WTC11 (cell line): ENCODE data around the gene SYNJ2. TPM values are rescaled to one million over a fixed set of nuclear protein-coding genes. Genes with fewer than 3 reads are reported as not detected.

ENCODE experiments used
- ATAC-seq: fragments of 200-7000 bp; cut with Tn5 transposase; 2 replicates; pipeline ENCODE4 v1.10.0; 2021; ENCODE audit warnings: mild to moderate bottlenecking, moderate library complexity
- CTCF ChIA-PET: fragments of 300-600 bp; sonication (Branson Sonifier 250); formaldehyde crosslinking; loops from one replicate; lab custom pipeline; 2021; ENCODE audit warnings: antibody characterized with exemption; lab: Charles Lee
- POLR2A ChIA-PET: fragments of 350-600 bp; sonication (Branson Sonifier 250); formaldehyde crosslinking; loops from one replicate; lab custom pipeline; 2021; ENCODE audit warnings: antibody characterized with exemption; lab: Charles Lee
- DNase-seq: peaks from one replicate; pipeline ENCODE4 v3.0.0; 2021; ENCODE audit warnings: low spot score
- H3K27ac Mint-ChIP-seq: 2 replicates; pipeline ENCODE4 v1.8.0; 2021; ENCODE audit warnings: mixed read lengths
- H3K27me3 Mint-ChIP-seq: 2 replicates; pipeline ENCODE4 v1.8.0; 2021; ENCODE audit warnings: low read depth, mild to moderate bottlenecking, moderate library complexity, mixed read lengths
- H3K36me3 Mint-ChIP-seq: 2 replicates; pipeline ENCODE4 v1.8.0; 2021; ENCODE audit warnings: mixed read lengths
- H3K4me1 Mint-ChIP-seq: 2 replicates; pipeline ENCODE4 v1.8.0; 2022; ENCODE audit warnings: mixed read lengths
- H3K4me3 Mint-ChIP-seq: 2 replicates; pipeline ENCODE4 v1.8.0; 2021; ENCODE audit warnings: mild to moderate bottlenecking, moderate library complexity, mixed read lengths
- H3K9me3 Mint-ChIP-seq: 2 replicates; pipeline ENCODE4 v1.8.0; 2021; ENCODE audit warnings: mixed read lengths
- CBFB ChIP-seq: sonication (generic); formaldehyde crosslinking; IDR thresholded peaks from 2 replicates; pipeline ENCODE4 v1.8.1; 2022; ENCODE audit warnings: mild to moderate bottlenecking, low read depth, missing genetic modification reagents
- ETV6 ChIP-seq: sonication (generic); formaldehyde crosslinking; IDR thresholded peaks from 2 replicates; pipeline ENCODE4 v1.8.1; 2022; ENCODE audit warnings: mild to moderate bottlenecking, missing genetic modification reagents
- GTF2I ChIP-seq: fragments of 250-450 bp; sonication (Bioruptor Pico); conservative IDR thresholded peaks from 2 replicates; pipeline ENCODE4 v1.4.0; 2021; ENCODE audit warnings: mild to moderate bottlenecking
- HMGA2 ChIP-seq: fragments of 250-450 bp; sonication (Bioruptor Pico); IDR thresholded peaks from 2 replicates; pipeline ENCODE4 v1.4.0; 2021; ENCODE audit warnings: mild to moderate bottlenecking, moderate library complexity
- IRF2 ChIP-seq: sonication (generic); formaldehyde crosslinking; IDR thresholded peaks from 2 replicates; pipeline ENCODE4 v1.8.0; 2022; ENCODE audit warnings: low read depth, missing genetic modification reagents, borderline replicate concordance
- JUN ChIP-seq: sonication (generic); formaldehyde crosslinking; IDR thresholded peaks from 2 replicates; pipeline ENCODE4 v1.8.0; 2023; ENCODE audit warnings: mild to moderate bottlenecking, missing genetic modification reagents
- NR2C2 ChIP-seq: sonication (generic); formaldehyde crosslinking; IDR thresholded peaks from 2 replicates; pipeline ENCODE4 v1.8.0; 2022; ENCODE audit warnings: mild to moderate bottlenecking, missing genetic modification reagents
- OVOL2 ChIP-seq: fragments of 250-450 bp; sonication (Bioruptor Pico); IDR thresholded peaks from 2 replicates; pipeline ENCODE4 v1.9.0; 2021; ENCODE audit warnings: mild to moderate bottlenecking, borderline replicate concordance
- SMAD3 ChIP-seq: sonication (generic); formaldehyde crosslinking; IDR thresholded peaks from 2 replicates; pipeline ENCODE4 v1.8.0; 2022; ENCODE audit warnings: missing genetic modification reagents, mild to moderate bottlenecking, borderline replicate concordance
- SOX15 ChIP-seq: fragments of 250-450 bp; sonication (Bioruptor Pico); IDR thresholded peaks from 2 replicates; pipeline ENCODE4 v1.9.0; 2021; ENCODE audit warnings: mild to moderate bottlenecking
- ZNF121 ChIP-seq: sonication (generic); formaldehyde crosslinking; IDR thresholded peaks from 2 replicates; pipeline ENCODE4 v1.8.0; 2023; ENCODE audit warnings: missing genetic modification reagents
- ZNF138 ChIP-seq: sonication (generic); formaldehyde crosslinking; conservative IDR thresholded peaks from 2 replicates; pipeline ENCODE4 v1.8.1; 2022; ENCODE audit warnings: mild to moderate bottlenecking, moderate library complexity, missing genetic modification reagents
- ZNF219 ChIP-seq: sonication (generic); formaldehyde crosslinking; IDR thresholded peaks from 2 replicates; pipeline ENCODE4 v1.8.0; 2023; ENCODE audit warnings: missing genetic modification reagents, mild to moderate bottlenecking, borderline replicate concordance
- ZNF263 ChIP-seq: sonication (generic); formaldehyde crosslinking; IDR thresholded peaks from 2 replicates; pipeline ENCODE4 v1.8.1; 2022; ENCODE audit warnings: low read depth, mild to moderate bottlenecking, moderate library complexity, missing genetic modification reagents
- ZNF396 ChIP-seq: fragments of 250-450 bp; sonication (Bioruptor Pico); IDR thresholded peaks from 2 replicates; pipeline ENCODE4 v1.8.0; 2021; ENCODE audit warnings: mild to moderate bottlenecking, moderate library complexity, borderline replicate concordance
- total RNA-seq: library from RNA; stranded (reverse); gene quantifications from 3 replicates; pipeline ENCODE4 v1.2.3, GENCODE V29; 2021
- TF ChIP-seq, protein P1 (sequence below): sonication (generic); formaldehyde crosslinking; conservative IDR thresholded peaks from 2 replicates; pipeline ENCODE4 v1.8.1; 2023; ENCODE audit warnings: mild to moderate bottlenecking, low read depth, missing genetic modification reagents, moderate library complexity
- TF ChIP-seq, protein P2 (sequence below): sonication (generic); formaldehyde crosslinking; IDR thresholded peaks from 2 replicates; pipeline ENCODE4 v1.8.1; 2022; ENCODE audit warnings: mild to moderate bottlenecking, missing genetic modification reagents, moderate library complexity, borderline replicate concordance
- TF ChIP-seq, protein P3 (sequence below): sonication (generic); formaldehyde crosslinking; IDR thresholded peaks from 2 replicates; pipeline ENCODE4 v1.8.1; 2023; ENCODE audit warnings: mild to moderate bottlenecking, missing genetic modification reagents, borderline replicate concordance
- TF ChIP-seq, protein P4 (sequence below): fragments of 200-600 bp; IDR thresholded peaks from 2 replicates; pipeline ENCODE4 v1.8.0; 2022; ENCODE audit warnings: antibody characterized with exemption
- TF ChIP-seq, protein P5 (sequence below): sonication (generic); formaldehyde crosslinking; IDR thresholded peaks from 2 replicates; pipeline ENCODE4 v1.8.0; 2022; ENCODE audit warnings: mild to moderate bottlenecking, missing genetic modification reagents

The SYNJ2 gene
- total RNA-seq, 1 experiment from 2014 or later, result 15.3 TPM

DNA sequence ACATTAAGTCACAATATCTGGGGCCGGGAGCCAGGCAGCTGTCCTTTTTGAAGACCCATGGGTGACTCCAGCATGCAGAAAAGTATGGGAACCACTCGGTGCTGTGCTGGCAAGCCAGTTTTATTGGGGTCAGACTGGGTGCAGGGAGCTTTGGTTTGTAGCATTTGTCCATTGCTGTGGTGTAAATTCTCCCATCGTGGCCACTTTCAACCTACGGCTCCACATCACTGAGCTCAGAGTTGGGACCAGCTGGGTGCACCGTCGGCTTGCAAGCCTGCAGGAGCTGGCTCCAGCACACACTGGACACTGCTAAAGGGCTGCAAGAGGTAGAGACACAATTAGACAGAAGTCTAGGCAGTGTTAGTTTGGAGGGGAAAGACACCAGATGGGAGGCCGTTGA lies 66.9 kb downstream of the SYNJ2 start (continued):
- TF ChIP-seq, protein P1, sequence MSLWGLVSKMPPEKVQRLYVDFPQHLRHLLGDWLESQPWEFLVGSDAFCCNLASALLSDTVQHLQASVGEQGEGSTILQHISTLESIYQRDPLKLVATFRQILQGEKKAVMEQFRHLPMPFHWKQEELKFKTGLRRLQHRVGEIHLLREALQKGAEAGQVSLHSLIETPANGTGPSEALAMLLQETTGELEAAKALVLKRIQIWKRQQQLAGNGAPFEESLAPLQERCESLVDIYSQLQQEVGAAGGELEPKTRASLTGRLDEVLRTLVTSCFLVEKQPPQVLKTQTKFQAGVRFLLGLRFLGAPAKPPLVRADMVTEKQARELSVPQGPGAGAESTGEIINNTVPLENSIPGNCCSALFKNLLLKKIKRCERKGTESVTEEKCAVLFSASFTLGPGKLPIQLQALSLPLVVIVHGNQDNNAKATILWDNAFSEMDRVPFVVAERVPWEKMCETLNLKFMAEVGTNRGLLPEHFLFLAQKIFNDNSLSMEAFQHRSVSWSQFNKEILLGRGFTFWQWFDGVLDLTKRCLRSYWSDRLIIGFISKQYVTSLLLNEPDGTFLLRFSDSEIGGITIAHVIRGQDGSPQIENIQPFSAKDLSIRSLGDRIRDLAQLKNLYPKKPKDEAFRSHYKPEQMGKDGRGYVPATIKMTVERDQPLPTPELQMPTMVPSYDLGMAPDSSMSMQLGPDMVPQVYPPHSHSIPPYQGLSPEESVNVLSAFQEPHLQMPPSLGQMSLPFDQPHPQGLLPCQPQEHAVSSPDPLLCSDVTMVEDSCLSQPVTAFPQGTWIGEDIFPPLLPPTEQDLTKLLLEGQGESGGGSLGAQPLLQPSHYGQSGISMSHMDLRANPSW (CRISPR knock-in tag), result no peak
- TF ChIP-seq GTF2I (CRISPR knock-in tag) (no peak), ZNF138 (no peak)
- TF ChIP-seq, all 79 proteins: peak for 0

DNA sequence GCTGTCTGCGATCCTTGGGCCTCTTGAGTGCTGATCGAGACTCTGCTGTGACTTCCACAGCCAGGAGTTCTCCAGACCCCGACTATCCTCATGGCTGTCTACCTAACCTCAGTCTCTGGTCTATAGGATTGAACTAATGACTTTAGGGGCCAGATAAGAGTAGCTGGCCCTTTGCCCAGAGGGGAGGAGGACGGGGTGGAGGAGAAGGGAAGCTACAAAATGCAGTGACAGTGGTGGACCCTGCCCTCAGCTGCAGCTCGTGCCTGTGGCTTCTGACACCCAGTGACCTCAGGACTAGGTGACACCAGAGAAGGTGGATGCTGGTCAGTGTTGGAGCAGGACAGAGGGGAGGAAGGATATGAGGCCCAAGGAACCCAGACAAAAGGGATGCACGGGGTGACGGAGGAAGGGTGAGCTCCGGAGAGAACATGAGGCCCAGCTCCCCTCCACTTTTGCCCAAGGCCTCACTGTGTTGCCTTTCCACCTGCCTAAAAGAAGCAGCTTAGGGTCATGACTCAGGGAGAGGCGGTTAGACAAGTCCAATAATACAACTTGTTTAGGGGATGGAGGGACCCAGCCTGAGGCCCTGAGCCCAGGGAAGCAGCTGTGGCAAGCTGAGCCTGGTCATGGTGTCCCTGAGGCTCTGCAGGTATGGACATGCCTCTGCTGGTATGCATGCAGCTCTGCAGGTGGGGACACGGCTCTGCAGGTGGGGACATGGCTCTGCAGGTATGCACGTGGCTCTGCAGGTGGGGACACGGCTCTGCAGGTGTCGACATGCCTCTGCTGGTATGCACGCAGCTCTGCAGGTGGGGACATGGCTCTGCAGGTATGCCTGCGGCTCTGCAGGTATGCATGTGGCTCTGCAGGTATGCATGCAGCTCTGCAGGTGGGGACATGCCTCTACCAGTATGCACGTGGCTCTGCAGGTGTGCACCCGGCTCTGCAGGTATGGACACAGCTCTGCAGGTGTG lies 67.7 kb downstream of the SYNJ2 start:
- Mint-ChIP-seq H3K27me3 (no peaks in the 10 kb centered on the region), H3K4me3 (no peak overlapping the region), H3K9me3 (no peaks in the 10 kb centered on the region), H3K36me3 (no peaks in the 10 kb centered on the region; the same call in 1 of the 2 replicates), H3K27ac (no peak overlapping the region; the same call in 1 of the 2 replicates), H3K4me1 (peaks cover 8% of the 10 kb centered on the region)
- no peak for DNase-seq
- POLR2A ChIA-PET, result interaction anchor here (0.6 to 1.2 kb wide), 2 partner anchors 10 to 743 kb away, joined by 3 read pairs; no protein-coding TSS in a partner anchor
- TF ChIP-seq SOX15 (CRISPR knock-in tag), result no peak
- no peak for TF ChIP-seq ZNF396 (CRISPR knock-in tag)
- TF ChIP-seq SMAD3 (CRISPR knock-in tag), result no peak
- TF ChIP-seq, protein P2, sequence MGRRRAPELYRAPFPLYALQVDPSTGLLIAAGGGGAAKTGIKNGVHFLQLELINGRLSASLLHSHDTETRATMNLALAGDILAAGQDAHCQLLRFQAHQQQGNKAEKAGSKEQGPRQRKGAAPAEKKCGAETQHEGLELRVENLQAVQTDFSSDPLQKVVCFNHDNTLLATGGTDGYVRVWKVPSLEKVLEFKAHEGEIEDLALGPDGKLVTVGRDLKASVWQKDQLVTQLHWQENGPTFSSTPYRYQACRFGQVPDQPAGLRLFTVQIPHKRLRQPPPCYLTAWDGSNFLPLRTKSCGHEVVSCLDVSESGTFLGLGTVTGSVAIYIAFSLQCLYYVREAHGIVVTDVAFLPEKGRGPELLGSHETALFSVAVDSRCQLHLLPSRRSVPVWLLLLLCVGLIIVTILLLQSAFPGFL (CRISPR knock-in tag), result no peak
- no peak for TF ChIP-seq ETV6
- CTCF ChIA-PET, result interaction anchor here (0.6 to 1.7 kb wide), 7 partner anchors 8 to 61 kb away, joined by 3 to 11 read pairs (median 4); no protein-coding TSS in a partner anchor
- ATAC-seq, result no peak

DNA sequence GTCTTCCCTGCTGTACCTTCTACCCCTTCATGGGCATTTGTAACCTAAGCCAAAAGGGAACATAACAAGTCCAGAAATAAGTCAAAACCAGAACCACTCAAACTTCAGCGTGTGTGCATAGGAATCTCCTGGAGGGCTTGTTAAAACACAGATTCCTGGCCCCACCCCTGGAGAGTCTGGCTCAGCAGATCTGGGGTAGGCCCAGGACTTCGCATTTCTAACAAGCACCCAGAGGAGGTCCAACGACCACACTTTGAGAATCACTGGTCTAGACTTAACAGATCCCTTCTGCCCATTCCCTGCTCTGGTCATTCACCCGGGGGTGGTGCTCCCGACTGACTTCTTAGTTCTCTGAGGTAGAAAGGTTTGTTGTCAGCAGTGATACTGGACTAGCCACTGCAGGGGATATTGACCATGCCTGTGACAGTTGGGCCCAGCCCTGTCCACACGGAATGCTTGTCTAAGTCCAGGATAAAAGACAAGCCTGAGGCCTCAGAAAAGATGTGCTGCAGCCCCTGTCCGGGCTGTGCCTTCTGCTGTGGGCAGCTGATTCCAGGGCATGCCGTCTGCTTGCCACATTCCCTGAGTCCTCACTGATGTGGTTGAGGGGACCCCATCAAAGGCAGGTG lies 68.6 kb downstream of the SYNJ2 start:
- H3K27ac Mint-ChIP-seq, result no peak overlapping the region
- TF ChIP-seq ZNF219 (CRISPR knock-in tag), result no peak
- TF ChIP-seq, protein P3, sequence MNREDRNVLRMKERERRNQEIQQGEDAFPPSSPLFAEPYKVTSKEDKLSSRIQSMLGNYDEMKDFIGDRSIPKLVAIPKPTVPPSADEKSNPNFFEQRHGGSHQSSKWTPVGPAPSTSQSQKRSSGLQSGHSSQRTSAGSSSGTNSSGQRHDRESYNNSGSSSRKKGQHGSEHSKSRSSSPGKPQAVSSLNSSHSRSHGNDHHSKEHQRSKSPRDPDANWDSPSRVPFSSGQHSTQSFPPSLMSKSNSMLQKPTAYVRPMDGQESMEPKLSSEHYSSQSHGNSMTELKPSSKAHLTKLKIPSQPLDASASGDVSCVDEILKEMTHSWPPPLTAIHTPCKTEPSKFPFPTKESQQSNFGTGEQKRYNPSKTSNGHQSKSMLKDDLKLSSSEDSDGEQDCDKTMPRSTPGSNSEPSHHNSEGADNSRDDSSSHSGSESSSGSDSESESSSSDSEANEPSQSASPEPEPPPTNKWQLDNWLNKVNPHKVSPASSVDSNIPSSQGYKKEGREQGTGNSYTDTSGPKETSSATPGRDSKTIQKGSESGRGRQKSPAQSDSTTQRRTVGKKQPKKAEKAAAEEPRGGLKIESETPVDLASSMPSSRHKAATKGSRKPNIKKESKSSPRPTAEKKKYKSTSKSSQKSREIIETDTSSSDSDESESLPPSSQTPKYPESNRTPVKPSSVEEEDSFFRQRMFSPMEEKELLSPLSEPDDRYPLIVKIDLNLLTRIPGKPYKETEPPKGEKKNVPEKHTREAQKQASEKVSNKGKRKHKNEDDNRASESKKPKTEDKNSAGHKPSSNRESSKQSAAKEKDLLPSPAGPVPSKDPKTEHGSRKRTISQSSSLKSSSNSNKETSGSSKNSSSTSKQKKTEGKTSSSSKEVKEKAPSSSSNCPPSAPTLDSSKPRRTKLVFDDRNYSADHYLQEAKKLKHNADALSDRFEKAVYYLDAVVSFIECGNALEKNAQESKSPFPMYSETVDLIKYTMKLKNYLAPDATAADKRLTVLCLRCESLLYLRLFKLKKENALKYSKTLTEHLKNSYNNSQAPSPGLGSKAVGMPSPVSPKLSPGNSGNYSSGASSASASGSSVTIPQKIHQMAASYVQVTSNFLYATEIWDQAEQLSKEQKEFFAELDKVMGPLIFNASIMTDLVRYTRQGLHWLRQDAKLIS, result no peak
- no peak for TF ChIP-seq JUN (CRISPR knock-in tag)
- no peak for TF ChIP-seq CBFB (CRISPR knock-in tag)
- TF ChIP-seq HMGA2 (CRISPR knock-in tag), result no peak
- TF ChIP-seq, protein P2 (CRISPR knock-in tag), result no peak
- TF ChIP-seq, protein P4, sequence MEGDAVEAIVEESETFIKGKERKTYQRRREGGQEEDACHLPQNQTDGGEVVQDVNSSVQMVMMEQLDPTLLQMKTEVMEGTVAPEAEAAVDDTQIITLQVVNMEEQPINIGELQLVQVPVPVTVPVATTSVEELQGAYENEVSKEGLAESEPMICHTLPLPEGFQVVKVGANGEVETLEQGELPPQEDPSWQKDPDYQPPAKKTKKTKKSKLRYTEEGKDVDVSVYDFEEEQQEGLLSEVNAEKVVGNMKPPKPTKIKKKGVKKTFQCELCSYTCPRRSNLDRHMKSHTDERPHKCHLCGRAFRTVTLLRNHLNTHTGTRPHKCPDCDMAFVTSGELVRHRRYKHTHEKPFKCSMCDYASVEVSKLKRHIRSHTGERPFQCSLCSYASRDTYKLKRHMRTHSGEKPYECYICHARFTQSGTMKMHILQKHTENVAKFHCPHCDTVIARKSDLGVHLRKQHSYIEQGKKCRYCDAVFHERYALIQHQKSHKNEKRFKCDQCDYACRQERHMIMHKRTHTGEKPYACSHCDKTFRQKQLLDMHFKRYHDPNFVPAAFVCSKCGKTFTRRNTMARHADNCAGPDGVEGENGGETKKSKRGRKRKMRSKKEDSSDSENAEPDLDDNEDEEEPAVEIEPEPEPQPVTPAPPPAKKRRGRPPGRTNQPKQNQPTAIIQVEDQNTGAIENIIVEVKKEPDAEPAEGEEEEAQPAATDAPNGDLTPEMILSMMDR, result no peak
- TF ChIP-seq, protein P5, sequence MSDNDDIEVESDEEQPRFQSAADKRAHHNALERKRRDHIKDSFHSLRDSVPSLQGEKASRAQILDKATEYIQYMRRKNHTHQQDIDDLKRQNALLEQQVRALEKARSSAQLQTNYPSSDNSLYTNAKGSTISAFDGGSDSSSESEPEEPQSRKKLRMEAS (CRISPR knock-in tag), result no peak
- no peak for TF ChIP-seq IRF2 (CRISPR knock-in tag)
- TF ChIP-seq NR2C2 (CRISPR knock-in tag), result no peak
- TF ChIP-seq ZNF263 (CRISPR knock-in tag), result no peak
- no peak for TF ChIP-seq OVOL2 (CRISPR knock-in tag)
- no peak for TF ChIP-seq ZNF121 (CRISPR knock-in tag)
- H3K4me1 Mint-ChIP-seq, result peaks cover 8% of the 10 kb centered on the region
- ChIA-PET CTCF (interaction anchor here (1.5 to 1.6 kb wide), 2 partner anchors 7 to 22 kb away, joined by 4 to 11 read pairs; no protein-coding TSS in a partner anchor), POLR2A (interaction anchor here (1.2 kb wide), 1 partner anchor 11 kb away, joined by 3 read pairs; no protein-coding TSS in a partner anchor)
- H3K36me3 Mint-ChIP-seq, result no peaks in the 10 kb centered on the region; the same call in 1 of the 2 replicates
- no peak for ATAC-seq
- H3K4me3 Mint-ChIP-seq, result no peak overlapping the region
- no peaks in the 10 kb centered on the region for H3K9me3 Mint-ChIP-seq
- no peaks in the 10 kb centered on the region for H3K27me3 Mint-ChIP-seq
- DNase-seq, result no peak
